GM12878 (cell line): ENCODE data around the gene LIPG. TPM values are rescaled to one million over a fixed set of nuclear protein-coding genes. Genes with fewer than 3 reads are reported as not detected.

ENCODE experiments used
- ATAC-seq: fragments of 200-7000 bp; cut with Tn5 transposase; 3 replicates; pipeline ENCODE4 v1.9.1; 2020; ENCODE audit warnings: mild to moderate bottlenecking, moderate library complexity
- BruUV-seq: library from RNA; stranded (reverse); fragments of 400-500 nt; replicated peaks from 2 replicates; lab custom pipeline; 2021; lab: Mats Ljungman, UMichigan
- CTCF ChIA-PET: fragments of 300-600 bp; sonication (Branson Sonifier 250); formaldehyde crosslinking; extraction: SDS; loops from one replicate; lab custom pipeline; 2021; ENCODE audit warnings: inconsistent platforms; lab: Yijun Ruan, JAX
- POLR2A ChIA-PET: fragments of 350-600 bp; formaldehyde crosslinking; extraction: SDS; loops from one replicate; lab custom pipeline; 2021; ENCODE audit warnings: inconsistent platforms; lab: Charles Lee
- RAD21 ChIA-PET: fragments of 300-600 bp; sonication (Branson Sonifier 250); formaldehyde crosslinking; loops from one replicate; lab custom pipeline; 2023; ENCODE audit warnings: antibody characterized with exemption; ENCODE audit not compliant: unreplicated experiment; lab: Charles Lee
- SMC1A ChIA-PET: fragments of 300-600 bp; sonication (Branson Sonifier 250); formaldehyde crosslinking; loops from one replicate; lab custom pipeline; 2023; ENCODE audit not compliant: unreplicated experiment, uncharacterized antibody; lab: Charles Lee
- DNase-seq: peaks from one replicate; pipeline ENCODE4 v3.0.0-alpha.2; 2011; ENCODE audit warnings: low read depth, low spot score
- FAIRE-seq: peaks from 3 replicates; lab custom pipeline; 2011; peaks lifted over from hg19 to GRCh38; lab: Jason Lieb, UNC
- H2AFZ ChIP-seq: 2 replicates; pipeline ENCODE4 v1.6.0; 2011; ENCODE audit warnings: low read depth, low read length, control low read depth; ENCODE audit not compliant: control insufficient read depth
- H3K27ac ChIP-seq: 2 replicates; pipeline ENCODE4 v1.5.1; 2011; ENCODE audit warnings: control low read depth; ENCODE audit not compliant: control insufficient read depth, insufficient read depth
- H3K27me3 ChIP-seq, 2 experiments: replicated peaks in 1 of 2; 2 replicates each; pipeline versions ENCODE4 v1.6.0 to v1.6.1; 2011; ENCODE audit warnings: low read length in 1 of 2; ENCODE audit not compliant: control insufficient read depth in 2 of 2, insufficient read depth in 2 of 2
- H3K36me3 ChIP-seq, 2 experiments: 2 replicates each; pipeline ENCODE4 v1.5.1; 2011; ENCODE audit warnings: low read length in 1 of 2; ENCODE audit not compliant: control insufficient read depth in 2 of 2, insufficient read depth in 2 of 2
- H3K4me1 ChIP-seq: 2 replicates; pipeline ENCODE4 v1.6.1; 2011; ENCODE audit warnings: mild to moderate bottlenecking, low read length, moderate library complexity, mixed read lengths; ENCODE audit not compliant: control insufficient read depth, insufficient read depth
- H3K4me2 ChIP-seq: 2 replicates; pipeline ENCODE4 v1.6.0; 2011; ENCODE audit warnings: control low read depth; ENCODE audit not compliant: control insufficient read depth, insufficient read depth
- H3K4me3 ChIP-seq: fragments of 200-600 bp; sonication (generic); 2 replicates; pipeline ENCODE4 v1.5.1; 2016
- H3K79me2 ChIP-seq: 2 replicates; pipeline ENCODE4 v1.6.0; 2011; ENCODE audit warnings: low read length; ENCODE audit not compliant: control insufficient read depth, insufficient read depth
- H3K9ac ChIP-seq: 2 replicates; pipeline ENCODE4 v1.8.0; 2011; ENCODE audit warnings: low read length, control low read depth, mixed read lengths; ENCODE audit not compliant: control insufficient read depth, insufficient read depth
- H3K9me3 ChIP-seq: replicated peaks from 3 replicates; pipeline ENCODE4 v1.5.1; 2011; ENCODE audit warnings: mild to moderate bottlenecking, low read length; ENCODE audit not compliant: control insufficient read depth, insufficient read depth
- H4K20me1 ChIP-seq: 2 replicates; pipeline ENCODE4 v1.6.0; 2011; ENCODE audit not compliant: control insufficient read depth, insufficient read depth
- ATF7 ChIP-seq: fragments of 450-650 bp; IDR thresholded peaks from 2 replicates; pipeline ENCODE4 v1.6.1; 2016; ENCODE audit warnings: low read depth, mild to moderate bottlenecking
- BCL11A ChIP-seq: IDR thresholded peaks from 2 replicates; pipeline ENCODE4 v1.6.1; 2011; ENCODE audit warnings: low read depth, low read length
- BCLAF1 ChIP-seq: fragments of 450-650 bp; IDR thresholded peaks from 2 replicates; pipeline ENCODE4 v1.6.1; 2017; ENCODE audit warnings: antibody characterized with exemption, mild to moderate bottlenecking, moderate library complexity
- CHD1 ChIP-seq: IDR thresholded peaks from 2 replicates; pipeline ENCODE4 v1.6.1; 2012; ENCODE audit warnings: low read depth, low read length, improper control_type of control experiment
- DPF2 ChIP-seq: fragments of 450-650 bp; IDR thresholded peaks from 2 replicates; pipeline ENCODE4 v1.6.1; 2017; ENCODE audit warnings: mild to moderate bottlenecking
- FOXM1 ChIP-seq: IDR thresholded peaks from 2 replicates; pipeline ENCODE4 v1.6.1; 2012; ENCODE audit warnings: low read depth, mild to moderate bottlenecking, inconsistent platforms, low read length, moderate library complexity
- GATAD2B ChIP-seq: fragments of 450-650 bp; conservative IDR thresholded peaks from 2 replicates; pipeline ENCODE4 v1.6.1; 2017; ENCODE audit warnings: low read depth, mild to moderate bottlenecking, moderate library complexity
- MEF2B ChIP-seq: fragments of 450-650 bp; IDR thresholded peaks from 2 replicates; pipeline ENCODE4 v1.6.1; 2018; ENCODE audit warnings: mild to moderate bottlenecking, moderate library complexity; ENCODE audit not compliant: partially characterized antibody, poor library complexity, severe bottlenecking
- PAX5 ChIP-seq: IDR thresholded peaks from 2 replicates; pipeline ENCODE4 v1.6.1; 2011; ENCODE audit warnings: low read depth, low read length, borderline replicate concordance
- RCOR1 ChIP-seq: conservative IDR thresholded peaks from 2 replicates; pipeline ENCODE4 v1.6.1; 2012; ENCODE audit warnings: low read depth, low read length, improper control_type of control experiment
- RELB ChIP-seq: fragments of 450-650 bp; IDR thresholded peaks from 2 replicates; pipeline ENCODE4 v1.6.1; 2017; ENCODE audit warnings: low read depth, mild to moderate bottlenecking, moderate library complexity
- SREBF2 ChIP-seq: IDR thresholded peaks from 2 replicates; pipeline ENCODE4 v1.6.1; 2012; ENCODE audit warnings: mild to moderate bottlenecking, low read length
- WRNIP1 ChIP-seq: IDR thresholded peaks from 2 replicates; pipeline ENCODE4 v1.6.1; 2011; ENCODE audit warnings: low read depth, low read length, improper control_type of control experiment, borderline replicate concordance
- ZNF622 ChIP-seq: fragments of 450-650 bp; IDR thresholded peaks from 2 replicates; pipeline ENCODE4 v1.6.1; 2017; ENCODE audit warnings: mild to moderate bottlenecking, inconsistent platforms
- ZSCAN29 ChIP-seq: fragments of 450-650 bp; IDR thresholded peaks from 2 replicates; pipeline ENCODE4 v1.6.1; 2017; ENCODE audit warnings: mild to moderate bottlenecking, moderate library complexity
- WGBS: methylation state at CpG from one replicate; pipeline ENCODE4 v1.1.6; 2016; ENCODE audit warnings: low lambda C conversion rate; ENCODE audit not compliant: insufficient replicate concordance, insufficient coverage; ENCODE audit errors: missing lambda C conversion rate; 5-methylcytosine and 5-hydroxymethylcytosine counted together
- in situ Hi-C: fragments of 300-500 bp; cut with MboI; formaldehyde crosslinking; loops from 9 replicates; pipeline ENCODE4 v1.14.3; 2018; ENCODE audit warnings: mixed read lengths
- intact Hi-C: fragments of 100-400 bp; cut with micrococcal nuclease; formaldehyde crosslinking; loops from one replicate; pipeline ENCODE4 v1.14.2; 2022; ENCODE audit not compliant: unreplicated experiment
- polyA plus RNA-seq, 11 experiments: library from polyadenylated mRNA; depleted of rRNA in 4 of 11; unstranded in 6 of 11; stranded (reverse) in 5 of 11; fragments of >200 nt; fragmentation: Nextera tagmentation in 4 of 11; fragmentation: Illumina TruSeq in 1 of 11; extraction: Ambion mirVana in 4 of 11; extraction: Trizol in 1 of 11; gene quantifications; 1 replicate in 1 of 11; 2 replicates in 10 of 11; pipeline versions ENCODE4 v1.2.1 to v1.2.3, GENCODE V29; 2011 to 2016; ENCODE audit warnings: inconsistent platforms in 2 of 11, missing spikeins in 2 of 11, low read depth in 1 of 11
- total RNA-seq, 4 experiments: library from RNA; depleted of rRNA in 3 of 4; stranded (reverse); fragments of >200 nt in 3 of 4; fragmentation: Illumina TruSeq in 1 of 4; extraction: Trizol in 1 of 4; gene quantifications; 2 replicates each; pipeline versions ENCODE4 v1.2.1 to v1.2.3, GENCODE V29; 2013 to 2021

LIPG gene
- total and polyA plus RNA-seq, 10 of the 15 experiments (the other 5 are each of a cell fraction or from before 2014, with no cell fraction given) = 0.04 to 0.55 (median 0.18) TPM; not detected in 1

- 14% methylated on average over 3 of the region's 3 CpGs for WGBS
- no peak overlapping the region for H3K4me3 ChIP-seq
- BruUV-seq = no TSS peak
- peaks cover 10% of the 10 kb centered on the region for H3K4me1 ChIP-seq
- no peaks in the 10 kb centered on the region for H3K36me3 ChIP-seq
- H4K20me1 ChIP-seq = no peaks in the 10 kb centered on the region
- no peaks in the 10 kb centered on the region for H3K79me2 ChIP-seq
- H3K9me3 ChIP-seq = no peaks in the 10 kb centered on the region; the same call in 2 of the 3 replicates
- in situ Hi-C loops (no loop called here), intact Hi-C loops (no loop called here)
- no peak overlapping the region for H2AFZ ChIP-seq
- no peak for FAIRE-seq
- no peak overlapping the region for H3K9ac ChIP-seq
- CTCF ChIA-PET = interaction anchor here (0.5 kb wide), 1 partner anchor 801 kb away, joined by 3 read pairs; no protein-coding TSS in a partner anchor
- SMC1A ChIA-PET = interaction anchor here (1.1 kb wide), 1 partner anchor 250 kb away, joined by 4 read pairs; no protein-coding TSS in a partner anchor
- no peak for ATAC-seq
- no peak for TF ChIP-seq FOXM1
- no peak for TF ChIP-seq RCOR1
- TF ChIP-seq, all 136 proteins: peak for 0
- RAD21 ChIA-PET = no interaction called here
- H3K4me2 ChIP-seq = no peak overlapping the region
- DNase-seq = no peak
- peaks cover 0 to 3% of the 10 kb centered on the region in 2 experiments; a peak in 1 of 4 replicates for H3K27me3 ChIP-seq
- no peak overlapping the region for H3K27ac ChIP-seq
- POLR2A ChIA-PET = no interaction called here
Measured at GRCh38 chr18:49610022-49610445, 48.2 kb downstream of the LIPG start.

- no peaks in the 10 kb centered on the region for H3K79me2 ChIP-seq
- H3K36me3 ChIP-seq = no peaks in the 10 kb centered on the region
- no peak for FAIRE-seq
- H3K27me3 ChIP-seq = no peaks in the 10 kb centered on the region; a peak in 1 of 4 replicates
- RAD21 ChIA-PET = interaction anchor here (0.6 kb wide), 2 partner anchors 101 to 126 kb away, joined by 3 read pairs; no protein-coding TSS in a partner anchor
- H4K20me1 ChIP-seq = no peaks in the 10 kb centered on the region
- CTCF ChIA-PET = no interaction called here
- TF ChIP-seq ZSCAN29 (no peak), ATF7 (no peak), MEF2B (no peak), BCL11A (no peak), ZNF622 (no peak), DPF2 (no peak), GATAD2B (no peak), WRNIP1 (no peak), SREBF2 (no peak), RELB (no peak), PAX5 (no peak), CHD1 (no peak), BCLAF1 (no peak)
- POLR2A ChIA-PET = interaction anchor here (0.6 kb wide), 1 partner anchor 145 kb away, joined by 10 read pairs; no protein-coding TSS in a partner anchor
- no peak overlapping the region for H3K9ac ChIP-seq
- no TSS peak for BruUV-seq
- H3K4me3 ChIP-seq = no peak overlapping the region
- no peak overlapping the region for H2AFZ ChIP-seq
- H3K4me2 ChIP-seq = no peak overlapping the region
- WGBS = 12% methylated on average over 3 of the region's 3 CpGs
- in situ Hi-C loops (no loop called here), intact Hi-C loops (no loop called here)
- no peak for ATAC-seq
- H3K27ac ChIP-seq = no peak overlapping the region
- DNase-seq = no peak
- H3K9me3 ChIP-seq = no peaks in the 10 kb centered on the region; the same call in 2 of the 3 replicates
- peaks cover 10% of the 10 kb centered on the region for H3K4me1 ChIP-seq
- SMC1A ChIA-PET = no interaction called here
Measured at GRCh38 chr18:49611316-49611715, 49.5 kb downstream of the LIPG start.
